Measurements from ENCODE around the gene POLR3F. TPM values are rescaled to one million over a fixed set of nuclear protein-coding genes. Genes with fewer than 3 reads are reported as not detected.
"Not testable (repeated sequence)": the region's sequence is repeated elsewhere in the genome, so short reads cannot be mapped to it uniquely, and the experiment has no call there.

POLR3F gene
- total RNA-seq, 1 experiment from 2014 or later, result 15.7 TPM

GRCh38 chr20:18523066-18523465 lies 55.9 kb downstream of the POLR3F start:
- Histone ChIP-seq H3K4me1 (no peaks in the 10 kb centered on the region), H3K36me3 (ENCODE audit: control insufficient read depth, insufficient read depth, low read length) (peaks cover 3% of the 10 kb centered on the region), H3K9me3 (no peaks in the 10 kb centered on the region), H3K27me3 (replicated peaks; ENCODE audit: control insufficient read depth, insufficient read depth, low read length) (no peaks in the 10 kb centered on the region), H3K4me3 (ENCODE audit: low read depth, low read length) (no peak overlapping the region)
- CTCF ChIA-PET, result no interaction called here
- no peaks in the 10 kb centered on the region for H3K27me3 Mint-ChIP-seq (ENCODE audit: insufficient read depth, unreplicated experiment)
- no TSS peak for BruUV-seq (replicated peaks)
- no peak for TF ChIP-seq CTCF (IDR thresholded peaks at IDR 0.05; ENCODE audit: insufficient read depth in 1 of 2, low read depth in 1 of 2, low read length in 1 of 2, severe bottlenecking in 1 of 2, unreplicated experiment in 1 of 2)
- peaks cover 35% of the 10 kb centered on the region for H3K36me3 Mint-ChIP-seq (ENCODE audit: insufficient read depth, unreplicated experiment)
- no peak for DNase-seq
- no peak overlapping the region for H3K4me3 Mint-ChIP-seq (ENCODE audit: unreplicated experiment)
- POLR2A ChIA-PET, result no interaction called here
- intact Hi-C loops (cut with micrococcal nuclease; ENCODE audit: unreplicated experiment), result no loop called here
- no peak overlapping the region for H3K27ac Mint-ChIP-seq (ENCODE audit: unreplicated experiment)
- no peaks in the 10 kb centered on the region for H3K9me3 Mint-ChIP-seq (ENCODE audit: unreplicated experiment)
- peaks cover 4% of the 10 kb centered on the region for H3K4me1 Mint-ChIP-seq (ENCODE audit: low read depth, unreplicated experiment)

- Mint-ChIP-seq H3K9me3 (ENCODE audit: unreplicated experiment) (no peaks in the 10 kb centered on the region), H3K4me1 (ENCODE audit: low read depth, unreplicated experiment) (peaks cover 4% of the 10 kb centered on the region), H3K27ac (ENCODE audit: unreplicated experiment) (no peak overlapping the region), H3K36me3 (ENCODE audit: insufficient read depth, unreplicated experiment) (peaks cover 50% of the 10 kb centered on the region), H3K27me3 (ENCODE audit: insufficient read depth, unreplicated experiment) (no peaks in the 10 kb centered on the region), H3K4me3 (ENCODE audit: unreplicated experiment) (no peak overlapping the region)
- no peaks in the 10 kb centered on the region for H3K27me3 ChIP-seq (replicated peaks; ENCODE audit: control insufficient read depth, insufficient read depth, low read length)
- no peaks in the 10 kb centered on the region for H3K9me3 ChIP-seq
- no TSS peak for BruUV-seq (replicated peaks)
- POLR2A ChIA-PET, result no interaction called here
- no peaks in the 10 kb centered on the region for H3K4me1 ChIP-seq
- intact Hi-C loops (cut with micrococcal nuclease; ENCODE audit: unreplicated experiment), result no loop called here
- TF ChIP-seq CTCF (IDR thresholded peaks at IDR 0.05; ENCODE audit: insufficient read depth in 1 of 2, low read depth in 1 of 2, low read length in 1 of 2, severe bottlenecking in 1 of 2, unreplicated experiment in 1 of 2), result no peak
- H3K36me3 ChIP-seq (ENCODE audit: control insufficient read depth, insufficient read depth, low read length), result peaks cover 4% of the 10 kb centered on the region
- H3K4me3 ChIP-seq (ENCODE audit: low read depth, low read length), result no peak overlapping the region
- no peak for DNase-seq
- CTCF ChIA-PET, result no interaction called here
These were observed 57.5 kb downstream of the POLR3F start for GRCh38 chr20:18524646-18525045.

GRCh38 chr20:18526761-18527160 lies 59.6 kb downstream of the POLR3F start:
- H3K27me3 Mint-ChIP-seq (ENCODE audit: insufficient read depth, unreplicated experiment); H3K9me3 Mint-ChIP-seq (ENCODE audit: unreplicated experiment); H3K27ac Mint-ChIP-seq (ENCODE audit: unreplicated experiment); H3K4me3 Mint-ChIP-seq (ENCODE audit: unreplicated experiment); H3K4me3 ChIP-seq (ENCODE audit: low read depth, low read length); H3K27me3 ChIP-seq (replicated peaks; ENCODE audit: control insufficient read depth, insufficient read depth, low read length); POLR2A ChIA-PET; H3K4me1 ChIP-seq; H3K36me3 ChIP-seq (ENCODE audit: control insufficient read depth, insufficient read depth, low read length); BruUV-seq (replicated peaks); intact Hi-C loops (cut with micrococcal nuclease; ENCODE audit: unreplicated experiment); H3K9me3 ChIP-seq; DNase-seq; CTCF ChIA-PET; H3K4me1 Mint-ChIP-seq (ENCODE audit: low read depth, unreplicated experiment): not testable (repeated sequence)
- peaks cover 68% of the 10 kb centered on the region for H3K36me3 Mint-ChIP-seq (ENCODE audit: insufficient read depth, unreplicated experiment)

GRCh38 chr20:18527339-18527738 lies 60.1 kb downstream of the POLR3F start:
- Histone ChIP-seq H3K4me1 (no peaks in the 10 kb centered on the region), H3K36me3 (ENCODE audit: control insufficient read depth, insufficient read depth, low read length) (peaks cover 4% of the 10 kb centered on the region), H3K4me3 (ENCODE audit: low read depth, low read length) (no peak overlapping the region), H3K9me3 (no peaks in the 10 kb centered on the region), H3K27me3 (replicated peaks; ENCODE audit: control insufficient read depth, insufficient read depth, low read length) (no peaks in the 10 kb centered on the region)
- H3K27ac Mint-ChIP-seq (ENCODE audit: unreplicated experiment), result no peak overlapping the region
- CTCF ChIA-PET, result no interaction called here
- DNase-seq, result no peak
- BruUV-seq (replicated peaks), result no TSS peak
- no peaks in the 10 kb centered on the region for H3K27me3 Mint-ChIP-seq (ENCODE audit: insufficient read depth, unreplicated experiment)
- no peak overlapping the region for H3K4me3 Mint-ChIP-seq (ENCODE audit: unreplicated experiment)
- peaks cover 4% of the 10 kb centered on the region for H3K4me1 Mint-ChIP-seq (ENCODE audit: low read depth, unreplicated experiment)
- no peaks in the 10 kb centered on the region for H3K9me3 Mint-ChIP-seq (ENCODE audit: unreplicated experiment)
- POLR2A ChIA-PET, result no interaction called here
- H3K36me3 Mint-ChIP-seq (ENCODE audit: insufficient read depth, unreplicated experiment), result peaks cover 74% of the 10 kb centered on the region
- intact Hi-C loops (cut with micrococcal nuclease; ENCODE audit: unreplicated experiment), result no loop called here
- TF ChIP-seq CTCF (IDR thresholded peaks at IDR 0.05; ENCODE audit: insufficient read depth in 1 of 2, low read depth in 1 of 2, low read length in 1 of 2, severe bottlenecking in 1 of 2, unreplicated experiment in 1 of 2), result no peak

All from Caco-2 (cell line).